ENCODE data around the gene PLAAT5. TPM values are rescaled to one million over a fixed set of nuclear protein-coding genes. Genes with fewer than 3 reads are reported as not detected.
"Not testable (repeated sequence)": the region's sequence is repeated elsewhere in the genome, so short reads cannot be mapped to it uniquely, and the experiment has no call there.

Gene PLAAT5
- 1.9 TPM for total RNA-seq
- 4.3 TPM for polyA plus RNA-seq

- Histone ChIP-seq H3K4me3 (ENCODE audit: low read depth, low read length) (peak within 1 kb of the TSS; percentile 52), H3K36me3 (ENCODE audit: insufficient read depth) (no peaks in the 10 kb centered on the region), H3K4me1 (ENCODE audit: insufficient read depth) (no peaks in the 10 kb centered on the region), H3K27ac (ENCODE audit: low read depth) (peak within 1 kb of the TSS; percentile 62)
- DNase-seq (ENCODE audit: extremely low spot score): no peak
- 6% methylated on average over 60 of the region's 60 CpGs for WGBS
These were observed at the start of gene PLAAT5 for GRCh38 chr11:63490551-63491239. TSS of gene PLAAT5 (minus strand) at chr11:63491167. CDS start at chr11:63491034, 133 bp downstream.

GRCh38 chr11:63537293-63538101, 46.5 kb upstream of the PLAAT5 start:
- no peaks in the 10 kb centered on the region for H3K36me3 ChIP-seq (ENCODE audit: insufficient read depth)
- H3K27ac ChIP-seq (ENCODE audit: low read depth): peak overlapping the region; percentile 69
- peak overlapping the region; percentile 25 for H3K4me3 ChIP-seq (ENCODE audit: low read depth, low read length)
- 18% methylated on average over 8 of the region's 8 CpGs for WGBS
- H3K4me1 ChIP-seq (ENCODE audit: insufficient read depth): peaks cover 2% of the 10 kb centered on the region
- DNase-seq (ENCODE audit: extremely low spot score): peak; percentile 52

GRCh38 chr11:63536669-63537292, 45.8 kb upstream of the PLAAT5 start, which contains the start of gene PLAAT4:
TSS of gene PLAAT4 (plus strand) at chr11:63536808. CDS start at chr11:63536869, 61 bp downstream.
- Histone ChIP-seq H3K27ac (ENCODE audit: low read depth) (peak within 1 kb of the TSS; percentile 69), H3K36me3 (ENCODE audit: insufficient read depth) (no peaks in the 10 kb centered on the region), H3K4me3 (ENCODE audit: low read depth, low read length) (peak within 1 kb of the TSS; percentile 25), H3K4me1 (ENCODE audit: insufficient read depth) (peaks cover 2% of the 10 kb centered on the region)
- WGBS: 19% methylated on average over 10 of the region's 10 CpGs
- peak; percentile 18 for DNase-seq (ENCODE audit: extremely low spot score)

- Histone ChIP-seq H3K4me3 (ENCODE audit: low read depth, low read length) (no peak overlapping the region), H3K4me1 (ENCODE audit: insufficient read depth) (peaks cover 2% of the 10 kb centered on the region), H3K27ac (ENCODE audit: low read depth) (peak overlapping the region; percentile 26), H3K36me3 (ENCODE audit: insufficient read depth) (no peaks in the 10 kb centered on the region)
- DNase-seq (ENCODE audit: extremely low spot score): no peak
- 94% methylated on average over 1 of the region's 1 CpG for WGBS
These were observed 44.8 kb upstream of the PLAAT5 start for GRCh38 chr11:63535734-63536133.

GRCh38 chr11:63534895-63535461, 44.0 kb upstream of the PLAAT5 start:
- no peak overlapping the region for H3K27ac ChIP-seq (ENCODE audit: low read depth)
- DNase-seq (ENCODE audit: extremely low spot score): no peak
- H3K4me3 ChIP-seq (ENCODE audit: low read depth, low read length): no peak overlapping the region
- WGBS: 86% methylated on average over 5 of the region's 5 CpGs
- no peaks in the 10 kb centered on the region for H3K36me3 ChIP-seq (ENCODE audit: insufficient read depth)
- H3K4me1 ChIP-seq (ENCODE audit: insufficient read depth): peaks cover 2% of the 10 kb centered on the region

- Histone ChIP-seq H3K36me3 (ENCODE audit: insufficient read depth) (no peaks in the 10 kb centered on the region), H3K4me3 (ENCODE audit: low read depth, low read length) (no peak overlapping the region), H3K27ac (ENCODE audit: low read depth) (no peak overlapping the region), H3K4me1 (ENCODE audit: insufficient read depth) (peaks cover 2% of the 10 kb centered on the region)
- DNase-seq (ENCODE audit: extremely low spot score): no peak
- WGBS: 63% methylated on average over 3 of the region's 3 CpGs
These were observed 43.1 kb upstream of the PLAAT5 start for GRCh38 chr11:63534076-63534475.

GRCh38 chr11:63532799-63533475, 42.0 kb upstream of the PLAAT5 start:
- Histone ChIP-seq H3K4me3 (ENCODE audit: low read depth, low read length) (no peak overlapping the region), H3K4me1 (ENCODE audit: insufficient read depth) (peaks cover 2% of the 10 kb centered on the region), H3K27ac (ENCODE audit: low read depth) (no peak overlapping the region), H3K36me3 (ENCODE audit: insufficient read depth) (no peaks in the 10 kb centered on the region)
- WGBS: 66% methylated on average over 4 of the region's 4 CpGs
- DNase-seq (ENCODE audit: extremely low spot score): no peak

GRCh38 chr11:63532117-63532516, 41.1 kb upstream of the PLAAT5 start:
- WGBS: 81% methylated on average over 2 of the region's 2 CpGs
- Histone ChIP-seq H3K4me3 (ENCODE audit: low read depth, low read length) (no peak overlapping the region), H3K4me1 (ENCODE audit: insufficient read depth) (peaks cover 2% of the 10 kb centered on the region), H3K36me3 (ENCODE audit: insufficient read depth) (no peaks in the 10 kb centered on the region), H3K27ac (ENCODE audit: low read depth) (no peak overlapping the region)
- DNase-seq (ENCODE audit: extremely low spot score): no peak

GRCh38 chr11:63531074-63531792, 40.3 kb upstream of the PLAAT5 start:
- not testable (repeated sequence) for H3K4me3 ChIP-seq (ENCODE audit: low read depth, low read length); H3K27ac ChIP-seq (ENCODE audit: low read depth); H3K4me1 ChIP-seq (ENCODE audit: insufficient read depth); H3K36me3 ChIP-seq (ENCODE audit: insufficient read depth)
- DNase-seq (ENCODE audit: extremely low spot score): peak; percentile 14
- WGBS: 71% methylated on average over 4 of the region's 6 CpGs

GRCh38 chr11:63530021-63530420, 39.1 kb upstream of the PLAAT5 start:
- Histone ChIP-seq H3K4me1 (ENCODE audit: insufficient read depth) (peaks cover 2% of the 10 kb centered on the region), H3K27ac (ENCODE audit: low read depth) (no peak overlapping the region), H3K36me3 (ENCODE audit: insufficient read depth) (no peaks in the 10 kb centered on the region), H3K4me3 (ENCODE audit: low read depth, low read length) (no peak overlapping the region)
- 96% methylated on average over 2 of the region's 2 CpGs for WGBS
- no peak for DNase-seq (ENCODE audit: extremely low spot score)

GRCh38 chr11:63529373-63529772, 38.4 kb upstream of the PLAAT5 start:
- not testable (repeated sequence) for H3K4me3 ChIP-seq (ENCODE audit: low read depth, low read length); H3K27ac ChIP-seq (ENCODE audit: low read depth); H3K36me3 ChIP-seq (ENCODE audit: insufficient read depth); DNase-seq (ENCODE audit: extremely low spot score); H3K4me1 ChIP-seq (ENCODE audit: insufficient read depth)
- 77% methylated on average over 6 of the region's 6 CpGs for WGBS

- not testable (repeated sequence) for H3K27ac ChIP-seq (ENCODE audit: low read depth); H3K4me1 ChIP-seq (ENCODE audit: insufficient read depth); H3K4me3 ChIP-seq (ENCODE audit: low read depth, low read length); DNase-seq (ENCODE audit: extremely low spot score); H3K36me3 ChIP-seq (ENCODE audit: insufficient read depth)
- WGBS: 66% methylated on average over 1 of the region's 3 CpGs
These were observed 37.8 kb upstream of the PLAAT5 start for GRCh38 chr11:63528729-63529278.
